Stimulated activated CD8-positive, alpha-beta memory T cell treated with anti-CD3 and anti-CD28 coated beads, Interleukin-15, amount 100 ng/mL, for 1 hour (primary cell): ENCODE measurements around the gene BSN.
"Not testable (repeated sequence)": the region's sequence is repeated elsewhere in the genome, so short reads cannot be mapped to it uniquely, and the experiment has no call there.

Experiments
- DNase-seq: peaks from one replicate; pipeline ENCODE4 v3.0.0-alpha.2; 2020; ENCODE audit warnings: low read depth

Gene BSN

GRCh38 chr3:49535971-49536874, 18.1 kb upstream of the BSN start:
- no peak for DNase-seq

GRCh38 chr3:49536875-49537533, 17.3 kb upstream of the BSN start:
- no peak for DNase-seq

- DNase-seq = peak; percentile 90
These were observed 14.4 kb upstream of the BSN start for GRCh38 chr3:49539659-49540560.

- DNase-seq = no peak
These were observed 2.2 kb upstream of the BSN start for GRCh38 chr3:49552087-49552486.

GRCh38 chr3:49553324-49553691, 969 bp upstream of the BSN start:
- no peak for DNase-seq

GRCh38 chr3:49554633-49555265, 472 bp downstream of the BSN start:
- DNase-seq = peak; percentile 34

- no peak for DNase-seq
These were observed 2.4 kb downstream of the BSN start for GRCh38 chr3:49556500-49557275.

GRCh38 chr3:49563040-49563578, 8.8 kb downstream of the BSN start:
- no peak for DNase-seq

- no peak for DNase-seq
These were observed 9.5 kb downstream of the BSN start for GRCh38 chr3:49563766-49564165.

GRCh38 chr3:49566312-49566711, 12.0 kb downstream of the BSN start:
- no peak for DNase-seq

- DNase-seq = no peak
These were observed 13.1 kb downstream of the BSN start for GRCh38 chr3:49567406-49567805.

- no peak for DNase-seq
These were observed 14.7 kb downstream of the BSN start for GRCh38 chr3:49568965-49569364.

GRCh38 chr3:49570028-49570654, 15.9 kb downstream of the BSN start:
- no peak for DNase-seq

- no peak for DNase-seq
These were observed 27.9 kb downstream of the BSN start for GRCh38 chr3:49582177-49582576.

- DNase-seq = not testable (repeated sequence)
These were observed 31.0 kb downstream of the BSN start for GRCh38 chr3:49585261-49585755.

- no peak for DNase-seq
These were observed 37.3 kb downstream of the BSN start for GRCh38 chr3:49591615-49592014.

GRCh38 chr3:49593041-49593440, 38.8 kb downstream of the BSN start:
- DNase-seq = no peak

- DNase-seq = no peak
These were observed 46.5 kb downstream of the BSN start for GRCh38 chr3:49600781-49601180.

GRCh38 chr3:49601358-49602048, 47.2 kb downstream of the BSN start:
- no peak for DNase-seq
